AG04450 (cell line): ENCODE measurements around the gene ZNF469. TPM values are rescaled to one million over a fixed set of nuclear protein-coding genes. Genes with fewer than 3 reads are reported as not detected.

Source experiments
- CTCF ChIA-PET: fragments of 300-600, 350-600 bp; formaldehyde crosslinking; extraction: SDS; loops from one replicate; lab custom pipeline; 2022; ENCODE audit warnings: antibody characterized with exemption, inconsistent platforms; lab: Charles Lee
- POLR2A ChIA-PET: fragments of 350-600 bp; formaldehyde crosslinking; extraction: SDS; loops from one replicate; lab custom pipeline; 2021; ENCODE audit warnings: antibody characterized with exemption, inconsistent platforms; lab: Yijun Ruan, JAX
- DNase-seq: peaks from one replicate; pipeline ENCODE4 v3.0.0-alpha.2; 2011; ENCODE audit warnings: low read depth, low spot score
- H3K27ac ChIP-seq: one replicate; pipeline ENCODE4 v1.5.1; 2012; ENCODE audit warnings: low read depth, low read length, control low read depth
- H3K27me3 ChIP-seq: one replicate; pipeline ENCODE4 v1.6.0; 2012; ENCODE audit warnings: low read length; ENCODE audit not compliant: control insufficient read depth, insufficient read depth
- H3K4me3 ChIP-seq: 2 replicates; pipeline ENCODE4 v1.5.1; 2011; ENCODE audit warnings: mild to moderate bottlenecking, low read depth, low read length, control low read depth
- H3K9me3 ChIP-seq: 2 replicates; pipeline ENCODE4 v1.5.1; 2012; ENCODE audit warnings: low read length; ENCODE audit not compliant: control insufficient read depth, insufficient read depth
- polyA plus RNA-seq: library from polyadenylated mRNA; depleted of rRNA; stranded (reverse); fragments of >200 nt; gene quantifications from 2 replicates; pipeline ENCODE4 v1.2.3, GENCODE V29; 2011
- TF ChIP-seq, protein P1 (sequence below): IDR thresholded peaks from 2 replicates; pipeline ENCODE4 v1.5.1; 2011; ENCODE audit warnings: low read depth, low read length, control low read depth, inconsistent platforms

Gene ZNF469
- polyA plus RNA-seq, 1 experiment: 2.2 TPM

DNA sequence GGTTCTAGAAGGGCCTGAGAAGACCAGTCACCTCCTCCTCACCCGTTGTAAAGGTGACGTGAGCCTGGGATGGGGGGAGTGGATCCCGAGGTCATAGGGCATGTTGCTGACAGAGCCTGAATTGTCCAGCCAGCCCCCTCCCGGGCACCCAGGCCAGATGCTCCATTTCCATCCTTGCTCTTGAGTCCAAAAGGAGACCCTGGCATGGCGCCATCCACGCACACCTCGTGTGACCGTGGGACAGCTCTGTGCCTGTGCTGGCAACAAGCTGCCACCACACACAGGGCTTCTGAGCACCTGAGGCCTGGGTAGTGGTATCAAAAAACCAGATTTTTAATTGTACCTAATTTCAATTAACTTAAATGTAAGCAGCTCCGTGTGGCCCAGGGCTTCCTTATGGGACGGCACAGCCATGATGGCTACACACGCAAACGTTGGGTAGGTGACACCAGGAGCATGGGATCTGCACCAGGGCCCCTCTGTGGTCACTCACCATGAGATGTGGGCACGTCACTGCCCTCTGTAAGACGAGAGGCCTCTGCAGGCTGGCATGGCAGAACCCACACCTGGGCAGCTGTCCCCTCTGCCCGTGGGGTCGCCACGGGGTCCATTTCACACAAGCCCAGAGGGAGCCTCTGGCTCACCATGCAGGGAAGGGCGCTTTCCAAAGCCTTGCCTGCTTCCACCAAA, 37.6 kb upstream of the ZNF469 start:
- Histone ChIP-seq H3K27me3 (no peaks in the 10 kb centered on the region), H3K9me3 (peaks cover 35% of the 10 kb centered on the region), H3K27ac (no peak overlapping the region), H3K4me3 (no peak overlapping the region)
- TF ChIP-seq, protein P1, sequence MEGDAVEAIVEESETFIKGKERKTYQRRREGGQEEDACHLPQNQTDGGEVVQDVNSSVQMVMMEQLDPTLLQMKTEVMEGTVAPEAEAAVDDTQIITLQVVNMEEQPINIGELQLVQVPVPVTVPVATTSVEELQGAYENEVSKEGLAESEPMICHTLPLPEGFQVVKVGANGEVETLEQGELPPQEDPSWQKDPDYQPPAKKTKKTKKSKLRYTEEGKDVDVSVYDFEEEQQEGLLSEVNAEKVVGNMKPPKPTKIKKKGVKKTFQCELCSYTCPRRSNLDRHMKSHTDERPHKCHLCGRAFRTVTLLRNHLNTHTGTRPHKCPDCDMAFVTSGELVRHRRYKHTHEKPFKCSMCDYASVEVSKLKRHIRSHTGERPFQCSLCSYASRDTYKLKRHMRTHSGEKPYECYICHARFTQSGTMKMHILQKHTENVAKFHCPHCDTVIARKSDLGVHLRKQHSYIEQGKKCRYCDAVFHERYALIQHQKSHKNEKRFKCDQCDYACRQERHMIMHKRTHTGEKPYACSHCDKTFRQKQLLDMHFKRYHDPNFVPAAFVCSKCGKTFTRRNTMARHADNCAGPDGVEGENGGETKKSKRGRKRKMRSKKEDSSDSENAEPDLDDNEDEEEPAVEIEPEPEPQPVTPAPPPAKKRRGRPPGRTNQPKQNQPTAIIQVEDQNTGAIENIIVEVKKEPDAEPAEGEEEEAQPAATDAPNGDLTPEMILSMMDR: no peak
- ChIA-PET POLR2A (no interaction called here), CTCF (no interaction called here)
- no peak for DNase-seq

DNA sequence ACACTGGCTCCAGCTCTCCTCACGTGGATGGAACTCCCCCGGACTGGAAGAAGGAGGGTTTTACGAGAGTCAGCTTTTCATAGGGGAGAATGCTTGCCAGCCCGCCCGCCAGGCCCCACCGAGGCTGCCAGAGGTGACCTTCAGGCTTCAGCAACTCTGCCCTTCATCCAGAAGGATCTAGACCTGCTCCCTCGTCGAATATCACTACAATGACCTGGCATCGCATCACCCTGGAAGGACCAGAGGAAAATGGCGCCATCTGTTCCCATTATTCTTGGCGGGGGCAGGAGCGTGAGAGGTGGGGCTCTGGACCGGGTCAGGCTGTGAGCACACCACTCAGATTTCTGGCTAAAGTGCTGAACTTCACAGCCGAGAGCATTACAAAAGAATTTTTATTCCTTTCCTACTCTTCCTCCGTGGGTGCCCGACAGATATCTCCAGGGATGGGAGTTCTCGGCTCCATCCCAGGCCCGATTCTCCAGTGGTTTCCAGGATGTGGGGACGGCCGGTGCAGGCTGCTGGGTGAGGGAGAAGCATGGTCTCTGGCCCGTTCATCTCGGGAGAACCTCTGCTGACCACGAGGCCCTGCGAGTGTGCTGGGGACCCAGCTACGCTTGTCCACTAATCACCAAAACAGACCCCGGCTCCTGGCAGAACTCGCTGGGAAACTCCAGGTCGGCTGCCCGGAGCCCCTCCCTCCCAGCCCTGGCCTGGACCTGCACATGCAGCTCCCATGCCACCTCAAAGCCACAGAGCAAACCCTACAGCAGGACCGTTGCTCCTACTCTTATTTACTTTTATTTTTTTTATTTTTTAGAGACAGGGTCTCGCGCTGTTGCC, 36.8 kb upstream of the ZNF469 start:
- POLR2A ChIA-PET: no interaction called here
- TF ChIP-seq, protein P1: no peak

DNA sequence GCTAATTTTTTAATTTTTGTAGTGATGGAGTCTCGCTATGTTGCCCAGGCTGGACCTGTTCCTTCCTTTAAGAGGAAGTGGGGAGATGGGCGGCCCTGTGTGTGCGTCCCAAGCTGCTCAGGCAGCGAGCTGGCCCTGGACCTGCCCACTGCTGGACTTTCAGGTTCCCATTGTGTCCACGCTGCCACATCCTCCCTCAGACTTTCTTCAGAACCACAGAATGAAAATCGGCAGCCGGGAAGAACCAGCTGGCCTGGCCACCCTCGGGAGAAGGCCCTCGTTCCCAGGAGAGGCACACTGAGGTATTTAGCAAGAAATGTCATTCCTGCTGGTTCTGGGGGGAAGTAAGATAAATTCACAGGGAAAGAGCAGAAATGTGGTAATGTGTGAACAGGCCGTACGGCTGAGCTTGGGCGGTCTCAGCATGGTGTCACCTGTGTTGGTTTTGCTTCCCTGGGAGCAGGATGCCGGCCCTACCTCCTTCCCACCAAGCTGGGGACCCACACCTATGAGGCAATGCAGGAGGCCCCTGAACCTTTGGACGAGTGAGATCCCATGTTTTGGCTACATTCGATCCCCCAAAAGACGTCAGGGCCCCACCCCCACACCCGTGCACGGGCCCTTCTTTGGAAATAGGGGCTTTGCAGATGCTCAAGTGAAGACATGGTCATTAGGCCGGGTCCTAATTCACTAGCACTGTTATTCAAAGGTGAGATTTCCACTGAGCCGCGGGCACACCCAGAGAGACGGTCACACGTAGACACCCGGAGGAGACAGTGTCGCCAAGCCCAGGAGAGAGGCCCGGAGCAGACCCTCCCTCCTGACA, 35.9 kb upstream of the ZNF469 start:
- ChIA-PET CTCF (no interaction called here), POLR2A (no interaction called here)
- no peak for DNase-seq
- no peak overlapping the region for H3K4me3 ChIP-seq
- H3K27me3 ChIP-seq: no peaks in the 10 kb centered on the region
- H3K9me3 ChIP-seq: peaks cover 34% of the 10 kb centered on the region
- TF ChIP-seq, protein P1: no peak
- H3K27ac ChIP-seq: no peak overlapping the region

More for the DNA sequence above, 36.8 kb upstream of the ZNF469 start:
- H3K27me3 ChIP-seq: no peaks in the 10 kb centered on the region
- H3K27ac ChIP-seq: no peak overlapping the region
- CTCF ChIA-PET: no interaction called here
- no peak for DNase-seq
- no peak overlapping the region for H3K4me3 ChIP-seq
- peaks cover 35% of the 10 kb centered on the region for H3K9me3 ChIP-seq

DNA sequence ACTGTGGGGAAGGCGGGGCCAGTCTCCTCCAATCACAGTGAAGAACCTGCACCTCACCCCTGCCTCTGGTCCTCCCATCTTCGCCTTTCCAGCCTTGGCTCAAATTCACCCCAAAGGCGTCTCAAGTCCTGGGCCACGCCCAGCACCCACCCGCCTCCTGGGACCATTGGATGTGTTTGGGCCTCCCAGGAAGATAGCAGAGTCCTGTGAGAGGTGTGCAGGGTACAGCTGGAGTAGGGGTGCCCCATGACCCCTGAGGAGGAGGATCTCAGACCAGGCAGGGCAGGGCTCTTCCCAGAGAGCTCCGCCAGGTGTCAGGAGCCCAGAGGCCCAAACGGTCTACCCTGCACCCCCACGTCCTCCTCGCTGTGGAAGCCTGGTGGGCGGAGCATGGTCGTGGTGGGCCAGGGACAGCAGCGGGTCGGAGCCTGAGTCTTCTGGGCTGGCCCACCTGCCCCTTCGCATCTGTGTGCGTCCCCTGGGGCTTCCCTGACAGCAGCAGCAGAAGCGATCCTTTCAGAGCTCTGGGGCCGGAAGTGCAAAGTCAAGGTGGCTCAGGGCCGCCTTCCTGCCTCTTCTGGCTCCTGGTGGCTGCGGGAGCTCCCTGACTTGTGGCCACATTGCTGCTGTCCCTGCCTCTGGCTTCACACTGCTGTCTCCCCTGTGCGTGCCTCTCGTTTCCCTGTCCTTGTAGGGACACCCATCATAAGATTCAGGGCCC, 34.9 kb upstream of the ZNF469 start:
- ChIA-PET CTCF (no interaction called here), POLR2A (no interaction called here)
- Histone ChIP-seq H3K27ac (no peak overlapping the region), H3K4me3 (no peak overlapping the region), H3K27me3 (no peaks in the 10 kb centered on the region), H3K9me3 (peaks cover 25% of the 10 kb centered on the region)
- TF ChIP-seq, protein P1: no peak
- DNase-seq: no peak
